Dermis blood vessel endothelial cell (primary cell): ENCODE results near the gene CLGN. TPM values are rescaled to one million over a fixed set of nuclear protein-coding genes. Genes with fewer than 3 reads are reported as not detected.
"Not testable (repeated sequence)": the region's sequence is repeated elsewhere in the genome, so short reads cannot be mapped to it uniquely, and the experiment has no call there.

Experiments
- DNase-seq: peaks from one replicate; pipeline ENCODE4 v3.0.0; 2010
- total RNA-seq: library from RNA; depleted of rRNA; stranded (reverse); fragments of >200 nt; gene quantifications from 2 replicates; pipeline ENCODE4 v1.2.3, GENCODE V29; 2014

Gene CLGN, protein sequence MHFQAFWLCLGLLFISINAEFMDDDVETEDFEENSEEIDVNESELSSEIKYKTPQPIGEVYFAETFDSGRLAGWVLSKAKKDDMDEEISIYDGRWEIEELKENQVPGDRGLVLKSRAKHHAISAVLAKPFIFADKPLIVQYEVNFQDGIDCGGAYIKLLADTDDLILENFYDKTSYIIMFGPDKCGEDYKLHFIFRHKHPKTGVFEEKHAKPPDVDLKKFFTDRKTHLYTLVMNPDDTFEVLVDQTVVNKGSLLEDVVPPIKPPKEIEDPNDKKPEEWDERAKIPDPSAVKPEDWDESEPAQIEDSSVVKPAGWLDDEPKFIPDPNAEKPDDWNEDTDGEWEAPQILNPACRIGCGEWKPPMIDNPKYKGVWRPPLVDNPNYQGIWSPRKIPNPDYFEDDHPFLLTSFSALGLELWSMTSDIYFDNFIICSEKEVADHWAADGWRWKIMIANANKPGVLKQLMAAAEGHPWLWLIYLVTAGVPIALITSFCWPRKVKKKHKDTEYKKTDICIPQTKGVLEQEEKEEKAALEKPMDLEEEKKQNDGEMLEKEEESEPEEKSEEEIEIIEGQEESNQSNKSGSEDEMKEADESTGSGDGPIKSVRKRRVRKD
- total RNA-seq, result 0.34 and 0.51 TPM in 2 replicates

DNA sequence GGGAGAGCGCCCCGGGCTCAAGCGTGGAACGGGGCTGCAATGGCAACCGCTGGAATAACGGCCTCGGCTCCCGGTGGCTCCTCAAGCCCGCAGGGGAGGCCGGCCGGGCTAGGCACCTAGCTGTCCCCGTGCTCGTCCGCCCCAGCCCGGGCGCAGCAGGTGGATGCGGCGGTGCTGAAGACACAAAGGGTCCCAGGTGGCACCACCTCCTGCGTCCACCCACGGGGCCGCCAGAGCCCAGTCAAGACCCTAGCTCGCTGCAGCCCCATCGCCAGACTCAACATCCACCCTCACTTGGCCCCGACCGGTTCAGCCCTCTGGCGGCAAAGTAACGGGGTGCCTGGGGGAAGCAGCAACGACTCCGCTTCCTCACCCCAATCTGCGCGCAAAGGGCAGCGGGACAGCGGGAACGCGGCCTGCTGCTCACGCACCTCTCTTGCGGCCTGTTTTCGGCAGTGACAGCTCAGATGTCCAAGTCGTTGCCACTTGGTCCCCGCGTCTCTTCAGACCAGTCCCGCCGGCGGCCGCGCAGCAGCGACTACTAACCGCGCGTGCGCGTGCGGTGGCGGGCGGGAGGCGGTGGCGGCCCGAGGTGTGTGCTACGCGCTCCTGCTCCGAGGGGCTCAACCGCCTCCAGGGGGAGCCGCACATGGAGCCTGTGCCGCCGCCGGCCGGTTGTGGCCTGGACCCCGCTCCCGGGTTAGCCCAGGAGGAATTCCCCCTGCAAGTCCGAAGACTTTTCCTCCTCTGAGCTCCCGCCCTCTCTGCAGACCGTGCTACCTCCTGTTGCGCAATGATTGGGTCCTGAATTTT, at the start of gene CLGN:
CLGN (minus strand) TSS at position 543 of the 813 bp plus-strand sequence. CDS start 14,570 bp downstream, outside the sequence.
- DNase-seq, result peak; percentile 74

DNA sequence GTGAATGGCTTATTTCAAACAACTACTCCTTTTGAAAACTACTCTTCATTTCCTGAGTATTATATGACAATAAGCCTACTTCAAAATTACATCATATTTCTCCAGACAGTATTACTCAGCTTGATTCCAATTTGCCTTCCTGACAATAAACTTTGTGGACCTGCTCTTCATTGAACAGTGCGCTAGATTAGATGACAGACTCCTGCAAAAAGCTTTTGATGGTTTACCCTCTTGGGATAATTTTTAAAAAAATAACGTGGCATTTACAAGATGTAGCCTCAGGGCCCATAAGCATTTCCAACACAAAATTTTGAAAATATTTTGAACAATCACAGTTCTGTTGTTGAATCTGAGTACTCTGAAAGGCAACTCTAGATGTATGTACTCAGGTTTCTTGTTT, 44.7 kb upstream of the CLGN start:
- no peak for DNase-seq

DNA sequence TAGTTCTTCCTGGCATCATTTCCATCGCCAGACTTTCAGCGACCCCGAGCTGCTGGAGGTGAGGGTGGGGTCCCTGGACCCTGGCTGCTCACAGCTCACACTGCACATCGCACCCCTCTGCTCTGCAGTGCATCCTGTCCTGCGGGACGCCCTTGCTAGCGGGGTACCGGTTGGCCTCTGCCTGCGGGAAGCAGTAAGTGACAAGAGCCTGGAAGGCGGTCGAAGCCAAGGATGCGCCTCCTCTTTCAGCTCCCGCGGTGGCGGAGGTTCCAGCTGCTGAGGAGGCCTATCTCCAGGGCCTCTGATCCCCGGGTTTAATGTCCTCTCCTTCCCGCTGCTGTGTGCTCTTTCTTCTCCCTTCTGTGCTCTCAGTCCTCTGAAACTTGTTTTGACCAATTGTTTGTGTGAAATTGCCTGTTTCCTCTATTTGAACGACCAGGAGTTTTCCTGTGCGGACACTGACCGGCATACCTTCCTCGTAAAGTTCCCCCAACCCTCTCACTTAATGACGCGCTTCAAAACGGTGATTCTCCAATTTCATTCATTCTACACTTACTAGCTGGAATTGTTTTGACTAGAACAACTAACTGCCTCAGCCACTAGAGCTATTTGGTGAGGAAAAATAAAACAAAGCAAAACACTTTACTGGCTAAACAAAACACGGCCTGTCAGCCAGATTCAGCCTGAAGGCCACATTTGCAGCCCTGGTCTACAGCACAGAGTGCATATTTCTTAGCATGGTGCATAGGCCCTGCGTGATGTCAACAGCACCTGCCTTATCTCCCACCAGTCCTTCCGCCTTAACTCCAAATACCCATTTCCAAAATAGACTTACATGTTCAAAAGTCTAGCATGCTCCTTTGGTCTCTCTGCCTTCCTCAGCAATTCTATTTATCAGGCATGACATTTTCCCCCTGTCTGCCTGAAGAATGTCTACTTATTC, 42.6 kb upstream of the CLGN start:
- no peak for DNase-seq

DNA sequence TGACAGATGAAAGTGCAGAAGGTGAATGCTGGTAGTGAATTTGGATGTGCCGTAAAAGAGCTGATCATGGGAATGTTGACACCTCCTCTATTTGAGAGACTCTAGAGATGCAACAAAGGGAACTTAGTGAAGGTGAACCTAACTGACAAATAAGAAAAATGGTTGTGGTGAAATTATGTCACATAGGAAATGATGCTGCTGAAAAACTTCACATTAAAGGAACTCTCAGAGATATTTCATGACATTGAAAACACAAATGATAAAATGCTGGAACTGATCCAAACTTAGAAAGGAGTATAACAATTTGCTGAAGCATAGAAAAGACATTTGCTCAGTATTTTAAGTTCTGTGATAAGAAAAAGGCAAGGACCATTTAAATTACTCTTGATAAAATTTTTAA, 38.7 kb upstream of the CLGN start:
- DNase-seq, result no peak

DNA sequence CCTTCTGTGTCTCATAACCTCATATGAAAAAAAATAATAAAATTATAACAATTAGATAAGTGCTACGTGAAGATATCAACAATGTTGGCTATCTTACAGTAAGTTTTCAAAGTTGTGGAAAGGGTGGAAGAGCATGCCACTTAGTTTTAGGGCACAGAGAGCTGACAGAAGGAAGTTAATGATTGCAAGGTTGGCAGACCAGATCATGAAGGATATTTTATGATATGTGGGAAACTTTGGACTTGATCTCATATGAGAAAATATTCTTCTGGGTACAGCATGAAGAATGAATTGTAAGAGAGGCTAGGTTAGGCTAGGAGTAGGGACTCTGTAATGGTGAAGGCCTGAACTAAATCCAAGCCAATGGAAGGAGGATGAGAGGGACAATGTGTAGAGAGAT, 36.2 kb upstream of the CLGN start:
- no peak for DNase-seq

DNA sequence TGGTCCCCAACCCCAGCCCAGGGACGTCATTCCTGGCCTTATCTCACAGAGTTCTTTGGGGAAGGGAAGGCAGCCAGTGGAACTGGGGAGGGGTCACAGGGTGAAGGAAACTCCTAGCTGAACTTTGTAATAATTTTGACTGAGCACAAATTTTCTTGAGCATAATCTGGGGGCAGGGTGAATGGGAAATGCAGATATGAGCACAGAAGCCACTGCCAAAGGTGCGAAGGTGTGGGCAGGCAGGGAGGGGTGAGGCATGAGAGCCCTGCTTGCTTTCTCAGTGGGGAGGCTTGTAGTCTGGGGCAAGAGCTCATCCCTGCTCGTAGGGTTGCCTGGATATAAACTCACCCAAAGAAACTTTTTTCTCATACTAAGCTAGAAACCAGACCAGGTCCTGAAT, 35.7 kb upstream of the CLGN start:
- DNase-seq, result no peak

DNA sequence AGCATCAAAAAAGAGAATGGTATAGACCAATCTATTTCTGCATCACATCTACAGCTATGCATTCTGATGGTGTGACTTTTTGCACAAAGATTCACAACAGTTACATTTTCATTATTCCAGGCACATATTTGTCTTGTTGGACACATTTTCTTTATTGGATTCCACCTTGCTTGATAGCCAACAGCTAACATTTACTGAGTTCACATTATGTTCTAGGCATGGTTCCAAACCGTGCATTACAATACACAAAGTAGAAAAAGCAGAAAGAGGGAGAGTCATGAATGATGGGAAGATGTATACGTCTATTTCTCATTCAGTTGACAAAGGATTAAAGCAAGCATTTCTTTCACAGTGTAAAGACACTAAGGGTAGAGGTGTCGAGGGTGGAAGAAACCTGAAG, 22.9 kb upstream of the CLGN start:
- DNase-seq, result no peak

DNA sequence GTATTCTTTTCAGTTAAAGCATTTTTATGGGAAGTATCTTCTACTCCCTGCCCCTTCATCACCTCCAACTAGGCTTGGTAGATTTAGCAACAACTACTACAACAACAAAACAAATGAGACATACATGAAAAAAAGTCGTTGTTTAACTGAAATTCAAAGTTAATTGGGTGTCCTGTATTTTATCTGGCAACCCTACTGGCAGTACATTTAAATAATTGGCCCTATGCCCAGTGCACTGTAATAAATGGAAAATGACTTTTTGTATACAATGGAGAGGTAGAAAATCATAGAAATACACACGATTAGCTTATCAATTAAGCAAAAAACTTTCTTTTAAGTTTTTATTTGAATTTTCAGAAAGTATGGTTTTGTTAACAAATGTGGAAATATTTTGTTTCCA, 21.4 kb upstream of the CLGN start:
- DNase-seq, result peak; percentile 27

DNA sequence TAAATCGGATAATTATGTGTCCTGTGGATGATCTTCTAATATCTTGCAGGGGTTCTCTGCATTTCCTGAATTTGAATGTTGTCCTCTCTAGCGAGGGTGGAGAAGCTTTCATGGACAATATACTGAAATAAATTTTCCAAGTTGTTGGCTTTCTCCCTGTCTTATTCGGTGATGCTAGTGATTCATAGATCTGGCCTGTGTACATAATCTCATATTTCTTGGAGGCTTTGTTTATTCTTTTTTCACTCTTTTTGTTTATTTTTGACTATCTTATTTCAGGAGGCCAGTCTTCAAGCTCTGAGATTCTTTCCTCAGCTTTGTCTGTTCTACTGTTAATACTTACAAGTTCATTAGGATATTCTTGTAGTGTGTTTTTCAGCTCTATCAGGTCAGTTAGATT, 20.7 kb upstream of the CLGN start:
- no peak for DNase-seq

DNA sequence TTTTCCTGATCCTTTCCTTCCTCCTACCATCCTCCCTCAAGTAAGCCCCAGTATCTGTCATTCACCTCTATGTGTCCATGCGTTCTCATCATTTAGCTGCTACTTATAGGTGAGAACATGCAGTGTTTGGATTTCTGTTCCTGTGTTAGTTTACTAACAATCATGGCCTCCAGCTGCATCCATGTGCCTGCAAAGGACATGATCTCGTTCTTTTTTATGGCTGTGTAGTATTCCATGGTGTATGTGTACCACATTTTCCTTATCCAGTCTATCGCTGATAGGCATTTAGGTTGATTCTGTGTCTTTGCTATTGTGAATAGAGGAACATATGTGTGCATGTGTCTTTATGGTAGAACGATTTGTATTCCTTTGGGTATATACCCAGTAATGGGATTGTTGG, 16.9 kb upstream of the CLGN start:
- not testable (repeated sequence) for DNase-seq

DNA sequence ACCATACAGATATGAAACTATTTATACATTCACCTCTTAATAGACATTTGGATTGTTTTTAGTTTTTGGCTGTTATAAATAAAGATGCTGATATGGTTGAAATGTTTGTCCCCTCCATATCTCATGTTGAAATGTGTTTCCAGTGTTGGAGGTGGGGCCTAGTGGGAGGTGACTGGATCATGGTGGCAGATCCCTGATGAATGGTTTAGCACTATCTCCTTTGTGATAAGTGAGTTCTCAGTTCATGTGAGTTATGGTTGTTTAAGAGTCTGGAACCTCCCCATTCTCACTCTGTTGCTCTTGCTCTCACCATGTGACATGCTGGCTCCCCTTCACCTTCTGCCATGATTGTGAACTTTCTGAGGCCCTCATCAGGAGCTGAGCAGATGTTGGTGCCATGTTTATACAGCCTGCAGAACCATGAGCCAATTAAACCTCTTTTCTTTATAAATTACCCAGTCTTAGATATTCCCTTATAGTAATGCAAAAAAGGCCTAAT, 12.2 kb upstream of the CLGN start:
- DNase-seq, result no peak

DNA sequence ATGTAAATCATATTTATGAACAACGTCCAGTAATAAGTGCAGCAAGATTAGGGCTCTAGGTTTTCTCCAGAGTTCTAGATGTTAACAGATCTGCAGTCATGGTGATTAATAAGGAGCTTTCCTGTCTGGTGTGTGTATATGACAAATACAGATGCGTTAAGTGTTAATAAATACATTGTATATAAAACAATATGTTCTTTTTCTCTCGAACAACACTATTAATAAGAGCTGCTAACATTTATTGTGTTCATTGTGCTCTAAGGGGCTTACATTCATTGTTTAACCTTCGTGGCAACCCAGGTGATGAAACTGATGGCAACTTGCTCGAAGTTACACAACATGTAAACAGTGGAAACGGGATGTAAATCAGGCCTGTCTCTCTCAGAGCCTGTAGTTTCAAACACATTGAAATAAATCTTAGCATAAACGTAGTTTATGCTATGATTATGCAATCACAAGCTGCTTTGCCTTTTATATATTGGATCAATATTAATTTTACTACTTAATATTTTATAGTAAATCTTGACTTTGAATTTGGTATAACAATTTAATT, 547 bp upstream of the CLGN start:
- no peak for DNase-seq

DNA sequence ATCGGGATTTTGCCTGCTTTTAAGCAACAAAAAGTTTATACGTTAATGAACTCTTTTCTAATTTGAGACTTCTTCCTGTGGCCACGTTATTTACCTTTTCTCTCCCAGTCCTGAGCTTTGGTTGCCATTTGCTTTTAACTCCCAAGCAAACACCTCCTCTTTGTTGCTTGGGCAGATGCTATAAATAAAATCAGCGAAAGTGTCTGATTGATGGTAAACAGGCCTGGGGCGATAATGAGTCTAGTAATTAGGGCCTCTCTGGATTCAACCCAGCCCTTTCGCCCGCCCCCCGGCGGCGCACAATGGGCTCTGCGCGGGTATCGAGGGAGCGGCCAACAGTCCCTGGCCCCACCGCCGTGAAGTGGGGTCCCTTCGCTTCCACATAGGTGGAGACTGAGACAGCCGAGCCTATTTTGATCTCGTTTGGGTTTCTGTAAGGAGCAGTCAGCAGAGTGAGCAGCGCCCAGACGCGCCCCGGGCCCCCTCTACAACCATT, 790 bp downstream of the CLGN start:
- peak; percentile 10 for DNase-seq

DNA sequence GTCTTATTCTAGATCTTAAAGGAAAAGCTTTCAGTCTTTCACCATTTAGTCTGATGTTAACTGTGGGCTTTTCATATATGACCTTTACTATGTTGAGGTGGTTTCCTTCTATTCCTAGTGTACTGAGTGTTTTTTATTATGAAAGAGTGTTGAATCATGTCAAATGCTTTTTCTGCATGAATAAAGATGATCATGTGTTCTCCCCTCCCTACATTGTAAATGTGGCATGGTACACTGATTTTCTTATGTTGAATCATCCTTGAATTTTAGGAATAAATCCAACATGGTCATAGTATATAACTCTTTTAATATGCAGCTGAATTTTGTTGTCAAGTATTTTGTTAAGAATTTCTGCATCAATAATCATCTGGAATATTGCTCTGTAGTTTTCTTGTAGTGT, 4.3 kb downstream of the CLGN start:
- no peak for DNase-seq

DNA sequence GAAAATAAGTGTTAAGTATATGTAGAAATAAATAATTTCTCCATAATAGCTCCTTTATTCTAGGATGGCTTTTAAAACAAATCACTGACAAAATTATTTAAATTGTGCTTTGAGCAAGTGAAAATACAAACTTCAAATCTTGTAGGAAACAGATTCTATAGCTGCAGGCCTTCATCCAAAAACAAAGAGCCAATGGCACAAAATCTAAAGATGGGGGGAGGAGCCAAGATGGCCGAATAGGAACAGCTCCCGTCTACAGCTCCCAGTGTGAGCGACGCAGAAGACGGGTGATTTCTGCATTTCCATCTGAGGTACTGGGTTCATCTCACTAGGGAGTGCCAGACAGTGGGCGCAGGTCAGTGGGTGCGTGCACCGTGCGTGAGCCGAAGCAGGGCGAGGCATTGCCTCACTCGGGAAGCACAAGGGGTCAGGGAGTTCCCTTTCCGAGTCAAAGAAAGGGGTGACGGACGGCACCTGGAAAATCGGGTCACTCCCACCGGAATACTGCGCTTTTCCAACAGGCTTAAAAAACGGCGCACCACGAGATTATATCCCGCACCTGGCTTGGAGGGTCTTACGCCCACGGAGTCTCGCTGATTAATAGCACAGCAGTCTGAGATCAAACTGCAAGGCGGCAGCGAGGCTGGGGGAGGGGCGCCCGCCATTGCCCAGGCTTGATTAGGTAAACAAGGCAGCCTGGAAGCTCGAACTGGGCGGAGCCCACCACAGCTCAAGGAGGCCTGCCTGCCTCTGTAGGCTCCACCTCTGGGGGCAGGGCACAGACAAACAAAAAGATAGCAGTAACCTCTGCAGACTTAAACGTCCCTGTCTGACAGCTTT, 14.1 kb downstream of the CLGN start:
- DNase-seq, result not testable (repeated sequence)

DNA sequence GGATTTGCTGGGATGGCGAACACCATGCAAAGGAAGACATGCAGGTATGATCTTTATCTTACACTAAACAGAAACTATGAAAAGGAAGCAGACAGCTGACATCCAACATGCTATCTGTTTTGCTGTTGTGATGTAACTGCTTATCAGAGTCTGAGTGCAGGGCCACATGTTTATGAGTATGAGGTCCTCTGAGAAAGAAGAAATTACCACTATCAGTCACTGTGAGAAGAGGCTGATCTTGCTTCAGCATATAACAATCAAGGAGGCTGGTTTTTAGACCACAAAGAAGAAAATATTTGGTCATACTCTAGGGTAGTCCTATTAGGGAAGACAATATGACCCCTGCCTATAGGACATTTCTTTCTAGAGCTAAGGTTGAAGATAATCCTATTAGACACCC, 18.5 kb downstream of the CLGN start:
- no peak for DNase-seq

DNA sequence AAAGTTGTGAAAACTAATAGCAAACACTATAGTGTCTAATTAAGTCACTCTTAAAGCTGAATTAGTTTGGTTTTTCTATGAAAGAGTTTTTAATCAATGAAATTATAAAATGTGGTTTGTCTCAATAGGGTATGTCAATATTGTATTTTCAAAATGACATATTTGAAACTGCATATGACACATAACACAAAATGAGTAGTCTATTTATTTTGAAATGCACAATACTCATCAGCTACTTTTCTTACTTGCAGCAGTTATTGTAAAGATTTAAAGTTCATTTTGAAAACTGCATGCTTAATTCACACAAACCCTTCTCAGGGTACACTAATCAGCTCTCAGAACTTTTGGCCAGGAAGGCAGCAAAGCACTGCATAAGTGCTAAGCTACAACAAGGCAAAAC, 21.2 kb downstream of the CLGN start:
- DNase-seq, result no peak

DNA sequence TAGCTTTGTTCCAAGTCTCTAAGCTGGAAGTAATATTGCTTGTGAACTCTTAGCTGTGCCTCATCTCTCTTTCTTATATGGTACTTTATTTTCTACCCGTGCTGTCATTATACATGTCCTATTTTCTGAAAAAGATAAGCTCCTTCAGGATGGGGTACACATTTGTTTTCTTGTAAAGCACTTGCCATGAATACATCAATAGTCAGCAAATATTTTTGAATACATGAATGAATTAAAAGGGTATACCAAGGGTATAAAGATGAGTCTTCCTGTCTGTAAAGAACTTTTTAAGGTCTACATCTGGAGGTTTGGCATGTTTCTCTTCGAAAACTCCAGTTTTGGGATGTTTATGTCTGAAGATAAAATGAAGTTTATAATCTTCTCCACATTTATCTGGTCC, 27.3 kb downstream of the CLGN start:
- no peak for DNase-seq

DNA sequence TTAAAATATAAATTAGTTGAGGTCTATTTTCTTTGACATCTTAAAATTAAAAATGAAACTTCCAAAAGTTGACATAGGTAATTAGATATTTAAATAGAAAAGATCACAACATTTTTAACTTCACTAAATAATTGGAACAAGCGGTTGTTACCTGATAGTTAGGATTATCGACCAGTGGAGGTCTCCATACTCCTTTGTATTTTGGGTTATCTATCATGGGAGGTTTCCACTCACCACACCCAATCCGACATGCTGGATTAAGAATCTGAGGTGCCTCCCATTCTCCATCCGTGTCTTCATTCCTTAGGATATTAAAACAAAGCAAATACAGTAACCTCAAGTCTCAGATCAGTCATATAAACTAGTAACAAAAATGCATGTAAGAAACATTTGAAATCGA, 31.8 kb downstream of the CLGN start:
- DNase-seq, result no peak

DNA sequence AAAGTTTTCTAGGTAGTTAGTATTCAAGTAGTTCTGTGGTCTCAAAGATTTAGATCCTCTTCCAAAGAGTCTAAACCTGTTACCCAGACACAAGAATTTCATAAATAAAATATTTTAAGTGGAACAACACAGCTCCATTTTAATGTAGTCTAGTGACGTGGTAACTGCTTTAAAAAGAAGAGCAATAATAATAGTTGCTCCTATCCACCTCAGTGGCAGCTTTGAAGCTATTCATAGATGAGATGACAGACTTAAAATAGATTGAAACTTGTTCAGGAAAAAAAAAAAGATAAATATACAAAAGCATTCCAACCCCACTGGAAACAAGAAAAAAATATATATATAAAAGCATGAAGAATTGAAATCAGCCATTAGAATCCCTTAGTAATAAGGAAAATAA, 39.4 kb downstream of the CLGN start:
- DNase-seq, result no peak

DNA sequence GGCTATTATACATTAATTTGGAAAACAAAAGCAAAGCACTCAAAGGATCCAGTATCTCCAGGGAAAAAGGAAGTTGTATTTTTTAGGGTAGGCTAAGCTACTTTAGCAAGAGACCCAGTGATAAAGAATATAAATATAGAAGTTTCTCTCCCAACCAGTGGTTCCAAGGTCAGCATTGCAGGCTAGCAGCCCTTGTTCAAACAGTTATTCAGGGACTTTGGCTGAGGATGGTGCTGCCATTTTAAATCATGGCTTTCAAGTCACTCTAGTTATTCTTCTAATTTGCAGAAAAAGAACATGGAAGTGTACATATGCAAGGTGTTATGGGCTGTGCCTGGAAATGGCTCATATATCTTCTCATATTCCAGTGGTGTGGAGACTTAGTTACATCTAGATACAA, 44.7 kb downstream of the CLGN start:
- no peak for DNase-seq
